Peyer's patch (tissue), 4 donors: ENCODE results near the gene LARP1. TPM values are rescaled to one million over a fixed set of nuclear protein-coding genes. Genes with fewer than 3 reads are reported as not detected.

ENCODE experiments used
- DNase-seq, 3 donors: peaks; one replicate each; pipeline ENCODE4 v3.0.0-alpha.2; 2017 to 2019
- H3K27ac ChIP-seq, 4 donors: fragments of 200-600 bp; sonication (generic); one replicate each; pipeline ENCODE4 v1.5.1; 2016 to 2019
- H3K27me3 ChIP-seq, 2 donors: fragments of 200-600 bp; sonication (generic); one replicate each; pipeline ENCODE4 v1.5.1; 2019
- H3K36me3 ChIP-seq, 3 donors: fragments of 200-600 bp; sonication (generic); one replicate each; pipeline ENCODE4 v1.5.1; 2016 to 2019
- H3K4me1 ChIP-seq, 4 donors: fragments of 200-600 bp; sonication (generic); one replicate each; pipeline ENCODE4 v1.5.1; 2016 to 2019
- H3K4me3 ChIP-seq, 4 donors: fragments of 200-600 bp; sonication (generic); 1 replicate in 3 of 4; 2 replicates in 1 of 4; pipeline ENCODE4 v1.5.1; 2016 to 2019; ENCODE audit warnings: mild to moderate bottlenecking in 1 of 4
- H3K9me3 ChIP-seq, 4 donors: fragments of 200-600 bp; sonication (generic); one replicate each; pipeline ENCODE4 v1.5.1; 2016 to 2019; ENCODE audit warnings: mild to moderate bottlenecking in 1 of 4
- CTCF ChIP-seq, 6 experiments: fragments of 450-650 bp in 4 of 6; fragments of 200-600 bp in 2 of 6; sonication (generic) in 1 of 6; IDR thresholded peaks; one replicate each; pipeline ENCODE4 v1.5.1; 2017 to 2019; ENCODE audit warnings: antibody characterized with exemption in 6 of 6, mild to moderate bottlenecking in 3 of 6, moderate library complexity in 1 of 6
- POLR2A ChIP-seq, 2 donors: fragments of 450-650 bp; IDR thresholded peaks; one replicate each; pipeline ENCODE4 v1.5.1; 2017; ENCODE audit warnings: antibody characterized with exemption in 2 of 2, mild to moderate bottlenecking in 2 of 2, moderate library complexity in 2 of 2
- total RNA-seq, 4 donors: library from RNA; depleted of rRNA; stranded (reverse); fragments of >200 nt; gene quantifications; one replicate each; pipeline ENCODE4 v1.1.0, GENCODE V29; 2016

The LARP1 gene
- total RNA-seq, 4 donors from 2014 or later = 84.1 to 177 (median 127) TPM

- H3K27ac ChIP-seq = peak within 1 kb of the TSS; percentile 97 to 98 (median 98)
- H3K4me3 ChIP-seq = peak within 1 kb of the TSS; percentile 73 to 93 (median 85)
- peaks cover 0 to 5% (median 0%) of the 10 kb centered on the region in 3 donors for H3K36me3 ChIP-seq
- TF ChIP-seq CTCF (IDR thresholded peaks at IDR 0.05) (peak in 1 of 6 experiments; percentile 6), POLR2A (IDR thresholded peaks at IDR 0.05) (peak; percentile 94 to 97)
- peak; percentile 98 to 100 (median 99) for DNase-seq
- no peaks in the 10 kb centered on the region for H3K9me3 ChIP-seq
- no peaks in the 10 kb centered on the region for H3K27me3 ChIP-seq
- peaks cover 0 to 35% (median 17%) of the 10 kb centered on the region in 4 donors for H3K4me1 ChIP-seq
Observed at GRCh38 chr5:154858297-154858971, 103.3 kb downstream of the LARP1 start, which contains the start of gene CNOT8. CNOT8 (plus strand) TSS chr5:154858627; CDS start chr5:154863279, 4,652 bp downstream.

GRCh38 chr5:154858972-154859871, 104.0 kb downstream of the LARP1 start:
- Histone ChIP-seq H3K27ac (peak overlapping the region; percentile 97 to 98 (median 98)), H3K4me3 (peak overlapping the region; percentile 73 to 93 (median 85)), H3K27me3 (no peaks in the 10 kb centered on the region), H3K4me1 (peaks cover 0 to 35% (median 17%) of the 10 kb centered on the region in 4 donors), H3K36me3 (peaks cover 0 to 12% (median 0%) of the 10 kb centered on the region in 3 donors), H3K9me3 (no peaks in the 10 kb centered on the region)
- TF ChIP-seq CTCF (IDR thresholded peaks at IDR 0.05) (no peak), POLR2A (IDR thresholded peaks at IDR 0.05) (no peak)
- peak in 1 of 3 donors; percentile 17 for DNase-seq

DNA sequence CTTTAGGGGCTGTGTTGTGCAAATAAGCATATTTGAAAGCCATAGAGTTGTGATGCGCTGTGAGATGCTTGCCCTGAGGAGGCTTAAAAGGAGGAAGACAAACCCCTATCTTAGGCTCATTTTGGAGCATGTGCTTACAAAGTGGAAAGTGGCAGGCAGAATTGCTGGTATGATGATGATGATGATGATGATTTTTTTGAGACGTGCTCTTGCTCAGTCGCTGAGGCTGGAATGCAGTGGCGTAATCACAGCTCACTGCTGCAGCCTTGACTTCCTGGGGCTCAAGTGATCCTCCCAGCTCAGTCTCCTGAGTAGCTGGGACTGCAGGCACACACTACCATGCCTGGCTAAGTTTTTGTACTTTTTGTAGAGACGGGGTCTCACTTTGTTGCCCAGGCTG, 104.9 kb downstream of the LARP1 start:
- Histone ChIP-seq H3K27me3 (no peaks in the 10 kb centered on the region), H3K9me3 (no peaks in the 10 kb centered on the region), H3K4me3 (peak overlapping the region; percentile 73 to 93 (median 85)), H3K36me3 (peaks cover 0 to 20% (median 0%) of the 10 kb centered on the region in 3 donors), H3K4me1 (peaks cover 0 to 35% (median 17%) of the 10 kb centered on the region in 4 donors), H3K27ac (peak overlapping the region; percentile 97 to 98 (median 98))
- TF ChIP-seq CTCF (IDR thresholded peaks at IDR 0.05) (no peak), POLR2A (IDR thresholded peaks at IDR 0.05) (no peak)
- peak in 2 of 3 donors; percentile 29 to 58 for DNase-seq

DNA sequence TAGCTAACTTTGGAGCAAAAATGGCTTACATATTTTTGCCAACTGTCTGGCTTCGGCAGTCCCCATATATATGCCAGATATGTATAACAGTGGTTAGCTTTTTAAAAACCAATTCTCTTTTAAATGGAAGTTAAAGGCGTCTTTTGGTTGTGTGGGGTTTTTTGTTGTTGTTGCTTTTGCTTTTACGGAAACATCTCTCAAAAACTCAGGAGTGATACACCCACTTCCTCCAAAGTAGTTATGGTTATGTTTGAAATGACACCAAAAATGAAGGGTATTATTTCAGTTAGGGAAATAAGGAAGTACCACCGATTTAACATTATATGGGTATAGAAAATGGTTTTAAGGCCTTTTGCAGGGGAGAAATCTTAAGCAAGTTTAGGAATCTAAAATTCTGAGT, 105.6 kb downstream of the LARP1 start:
- H3K9me3 ChIP-seq = no peaks in the 10 kb centered on the region
- TF ChIP-seq POLR2A (IDR thresholded peaks at IDR 0.05) (no peak), CTCF (IDR thresholded peaks at IDR 0.05) (no peak)
- H3K27ac ChIP-seq = peak overlapping the region in 3 of 4 donors; percentile 97 to 98 (median 97)
- H3K36me3 ChIP-seq = peaks cover 0 to 27% (median 0%) of the 10 kb centered on the region in 3 donors
- H3K4me3 ChIP-seq = peak overlapping the region in 3 of 4 donors; percentile 73 to 87 (median 83)
- no peaks in the 10 kb centered on the region for H3K27me3 ChIP-seq
- DNase-seq = no peak
- peaks cover 0 to 35% (median 17%) of the 10 kb centered on the region in 4 donors for H3K4me1 ChIP-seq

- H3K36me3 ChIP-seq = peaks cover 0 to 30% (median 0%) of the 10 kb centered on the region in 3 donors
- no peak overlapping the region for H3K27ac ChIP-seq
- no peaks in the 10 kb centered on the region for H3K27me3 ChIP-seq
- H3K4me3 ChIP-seq = no peak overlapping the region
- no peaks in the 10 kb centered on the region for H3K9me3 ChIP-seq
- no peak for TF ChIP-seq POLR2A (IDR thresholded peaks at IDR 0.05)
- no peak for TF ChIP-seq CTCF (IDR thresholded peaks at IDR 0.05)
- H3K4me1 ChIP-seq = peaks cover 0 to 31% (median 17%) of the 10 kb centered on the region in 4 donors
- DNase-seq = no peak
Observed at GRCh38 chr5:154861946-154862345, 106.8 kb downstream of the LARP1 start.
